ENCODE results near the gene B9D2. TPM values are rescaled to one million over a fixed set of nuclear protein-coding genes. Genes with fewer than 3 reads are reported as not detected.
A peak's percentile ranks its signal among the peaks of the same experiment; 100 is the strongest.

The B9D2 gene
- total RNA-seq, 6 experiments from 2014 or later = 4.9 to 6.8 (median 6.3) TPM

DNA sequence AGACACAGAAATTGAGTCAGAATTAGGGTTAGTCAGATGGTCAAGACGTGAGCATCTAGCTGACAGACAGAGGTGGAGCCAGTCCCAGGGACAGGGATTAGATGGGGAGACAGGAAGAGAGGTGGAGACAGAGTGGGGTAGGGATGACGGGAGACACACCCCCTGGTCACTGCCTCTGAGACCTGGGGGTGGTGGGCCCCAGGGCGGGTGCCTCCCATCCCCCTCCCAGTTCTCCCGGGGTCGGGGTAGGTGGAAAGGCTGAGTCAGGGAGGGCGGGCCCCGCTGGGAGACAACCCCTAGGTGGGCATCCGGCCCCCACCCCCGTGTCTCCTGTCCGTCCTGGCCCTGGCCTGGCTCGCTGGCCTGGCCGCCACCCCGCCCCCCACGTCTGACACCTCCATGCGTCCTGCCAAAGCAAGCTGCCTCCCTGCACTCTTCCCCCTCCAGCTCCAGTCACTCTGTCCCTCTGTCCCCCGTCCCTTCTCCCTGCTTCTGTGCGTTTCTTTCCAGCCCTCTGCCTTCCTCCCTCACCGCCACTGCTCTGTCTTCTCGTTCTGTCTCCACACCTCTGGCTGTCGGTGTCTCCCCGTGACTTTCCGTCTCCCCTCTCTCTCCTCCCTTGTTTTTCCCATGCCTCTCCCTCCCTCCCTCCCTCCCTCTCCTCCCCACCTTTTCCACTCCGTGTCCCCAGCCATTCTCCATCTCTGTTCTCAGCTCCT, 38.9 kb downstream of the B9D2 start:
- DNase-seq = peak; percentile 82
- no peaks in the 10 kb centered on the region for H3K9me3 Mint-ChIP-seq
- H3K4me1 Mint-ChIP-seq (ENCODE audit: low read depth) = peaks cover 81% of the 10 kb centered on the region
- peaks cover 21% of the 10 kb centered on the region for H3K36me3 Mint-ChIP-seq (ENCODE audit: low read depth)
- H3K27me3 Mint-ChIP-seq (ENCODE audit: insufficient read depth) = peaks cover 10% of the 10 kb centered on the region
- peak overlapping the region; percentile 80 for H3K4me3 Mint-ChIP-seq
- peak overlapping the region; percentile 98 for H3K27ac Mint-ChIP-seq
- TF ChIP-seq, protein P1, sequence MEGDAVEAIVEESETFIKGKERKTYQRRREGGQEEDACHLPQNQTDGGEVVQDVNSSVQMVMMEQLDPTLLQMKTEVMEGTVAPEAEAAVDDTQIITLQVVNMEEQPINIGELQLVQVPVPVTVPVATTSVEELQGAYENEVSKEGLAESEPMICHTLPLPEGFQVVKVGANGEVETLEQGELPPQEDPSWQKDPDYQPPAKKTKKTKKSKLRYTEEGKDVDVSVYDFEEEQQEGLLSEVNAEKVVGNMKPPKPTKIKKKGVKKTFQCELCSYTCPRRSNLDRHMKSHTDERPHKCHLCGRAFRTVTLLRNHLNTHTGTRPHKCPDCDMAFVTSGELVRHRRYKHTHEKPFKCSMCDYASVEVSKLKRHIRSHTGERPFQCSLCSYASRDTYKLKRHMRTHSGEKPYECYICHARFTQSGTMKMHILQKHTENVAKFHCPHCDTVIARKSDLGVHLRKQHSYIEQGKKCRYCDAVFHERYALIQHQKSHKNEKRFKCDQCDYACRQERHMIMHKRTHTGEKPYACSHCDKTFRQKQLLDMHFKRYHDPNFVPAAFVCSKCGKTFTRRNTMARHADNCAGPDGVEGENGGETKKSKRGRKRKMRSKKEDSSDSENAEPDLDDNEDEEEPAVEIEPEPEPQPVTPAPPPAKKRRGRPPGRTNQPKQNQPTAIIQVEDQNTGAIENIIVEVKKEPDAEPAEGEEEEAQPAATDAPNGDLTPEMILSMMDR (IDR thresholded peaks at IDR 0.05) = no peak

DNA sequence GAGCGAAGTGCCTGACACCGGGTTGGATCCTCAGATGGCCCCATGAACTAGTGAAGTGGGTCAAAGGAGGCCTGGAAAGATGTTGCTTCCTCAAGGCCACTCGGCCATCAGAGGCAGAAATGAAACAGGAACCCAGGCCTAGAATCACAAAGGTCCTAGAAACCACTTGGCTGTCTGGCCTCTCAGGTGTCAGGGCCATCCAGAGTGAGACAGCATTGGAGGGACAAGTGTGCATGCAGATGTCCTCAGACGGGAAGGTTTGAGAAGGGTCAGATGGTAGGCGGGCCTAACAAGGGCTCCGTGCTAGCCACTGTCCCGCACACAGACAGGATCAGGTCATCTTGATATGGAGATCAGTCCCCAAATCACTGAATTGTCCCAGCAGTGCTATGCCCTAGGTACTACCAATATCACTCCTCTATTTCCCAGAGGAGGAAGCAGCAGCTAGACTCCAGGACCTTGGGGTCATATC, 39.7 kb downstream of the B9D2 start:
- TF ChIP-seq, protein P1 (IDR thresholded peaks at IDR 0.05) = no peak
- Mint-ChIP-seq H3K27ac (peak overlapping the region; percentile 98), H3K4me3 (peak overlapping the region; percentile 76), H3K4me1 (ENCODE audit: low read depth) (peaks cover 81% of the 10 kb centered on the region), H3K9me3 (no peaks in the 10 kb centered on the region), H3K36me3 (ENCODE audit: low read depth) (peaks cover 25% of the 10 kb centered on the region), H3K27me3 (ENCODE audit: insufficient read depth) (peaks cover 10% of the 10 kb centered on the region)
- no peak for DNase-seq

DNA sequence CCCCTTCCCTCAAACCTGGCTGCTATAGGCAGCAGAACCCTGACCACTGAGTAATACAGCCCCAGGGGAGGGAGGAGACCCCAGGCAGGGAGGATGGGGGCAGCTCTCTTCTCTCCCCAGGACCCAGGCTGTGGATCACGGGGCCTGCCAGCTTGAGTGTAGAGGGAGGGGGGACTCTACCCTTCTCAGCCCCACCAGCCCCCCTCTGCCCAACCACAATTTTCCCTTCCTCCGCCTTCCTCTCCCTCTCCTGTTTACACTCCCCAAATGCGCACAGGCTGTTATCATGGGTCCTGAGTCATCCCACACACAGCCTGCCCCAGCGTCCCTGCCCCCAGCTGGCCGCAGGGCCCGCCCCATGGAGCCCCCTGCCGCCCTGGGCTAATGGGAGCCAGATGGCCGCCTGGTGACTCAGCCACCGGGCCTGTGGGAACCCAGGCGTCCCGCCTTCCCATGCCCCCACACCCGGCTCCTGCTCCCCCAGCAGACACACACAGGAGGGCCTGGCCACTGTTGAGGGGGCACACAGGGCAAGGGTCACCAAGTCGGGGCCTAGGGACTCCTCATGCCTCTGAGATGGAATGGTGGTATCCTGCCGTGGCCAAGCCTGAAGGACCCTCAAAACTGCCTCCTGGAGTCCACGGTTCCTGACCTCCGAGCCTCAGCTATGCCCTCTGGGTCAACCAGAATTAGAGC, 40.4 kb downstream of the B9D2 start:
- Mint-ChIP-seq H3K4me1 (ENCODE audit: low read depth) (peaks cover 74% of the 10 kb centered on the region), H3K36me3 (ENCODE audit: low read depth) (peaks cover 32% of the 10 kb centered on the region), H3K4me3 (peak overlapping the region; percentile 76), H3K27me3 (ENCODE audit: insufficient read depth) (peaks cover 10% of the 10 kb centered on the region), H3K9me3 (no peaks in the 10 kb centered on the region), H3K27ac (peak overlapping the region; percentile 98)
- TF ChIP-seq, protein P1 (IDR thresholded peaks at IDR 0.05) = no peak
- peak; percentile 86 for DNase-seq

DNA sequence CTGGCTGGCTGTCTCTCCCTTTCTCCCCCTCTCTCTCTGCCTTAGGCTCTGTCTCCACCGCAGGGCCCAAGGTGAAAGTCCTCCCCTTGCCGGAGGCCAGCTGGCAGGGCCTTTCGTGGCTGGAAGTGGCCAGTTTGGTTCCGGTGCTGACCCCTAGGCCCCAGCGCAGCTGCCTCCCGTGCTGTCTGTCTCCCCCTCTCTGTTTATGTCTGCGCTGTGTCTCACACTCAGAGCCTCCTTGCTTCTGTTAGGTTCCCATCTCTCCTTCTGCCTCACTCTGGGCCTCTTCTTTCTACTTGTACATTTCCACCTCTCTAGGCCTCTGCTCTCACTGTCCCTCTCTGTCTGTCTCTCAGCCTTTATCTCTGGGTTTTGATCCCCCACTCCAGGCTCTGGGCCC, 40.9 kb downstream of the B9D2 start:
- H3K4me3 Mint-ChIP-seq = peak overlapping the region; percentile 76
- H3K27me3 Mint-ChIP-seq (ENCODE audit: insufficient read depth) = peaks cover 10% of the 10 kb centered on the region
- H3K4me1 Mint-ChIP-seq (ENCODE audit: low read depth) = peaks cover 69% of the 10 kb centered on the region
- TF ChIP-seq, protein P1 (IDR thresholded peaks at IDR 0.05) = no peak
- H3K27ac Mint-ChIP-seq = peak overlapping the region; percentile 98
- no peaks in the 10 kb centered on the region for H3K9me3 Mint-ChIP-seq
- peaks cover 32% of the 10 kb centered on the region for H3K36me3 Mint-ChIP-seq (ENCODE audit: low read depth)
- DNase-seq = peak; percentile 52

DNA sequence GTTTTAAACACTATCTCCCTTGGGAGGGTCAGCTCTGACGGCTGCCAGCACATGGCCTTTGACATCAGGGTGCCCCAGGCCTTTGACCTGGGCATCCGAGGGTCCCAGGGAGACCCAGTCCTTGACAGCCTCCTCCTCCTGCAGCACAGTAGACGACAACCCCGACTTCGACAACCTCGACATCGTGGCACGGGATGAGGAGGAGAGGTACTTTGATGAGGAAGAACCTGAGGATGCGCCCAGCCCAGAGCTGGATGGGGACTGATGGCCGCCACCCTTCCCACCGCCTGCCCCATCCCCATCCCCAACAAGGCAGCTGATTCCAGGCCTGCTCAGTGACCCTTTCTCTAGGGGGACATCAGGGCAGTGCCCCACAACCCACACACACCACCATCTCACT, 41.5 kb downstream of the B9D2 start:
- no peaks in the 10 kb centered on the region for H3K9me3 Mint-ChIP-seq
- peaks cover 66% of the 10 kb centered on the region for H3K4me1 Mint-ChIP-seq (ENCODE audit: low read depth)
- TF ChIP-seq, protein P1 (IDR thresholded peaks at IDR 0.05) = no peak
- peaks cover 35% of the 10 kb centered on the region for H3K36me3 Mint-ChIP-seq (ENCODE audit: low read depth)
- H3K4me3 Mint-ChIP-seq = peak overlapping the region; percentile 76
- peaks cover 11% of the 10 kb centered on the region for H3K27me3 Mint-ChIP-seq (ENCODE audit: insufficient read depth)
- DNase-seq = no peak
- peak overlapping the region; percentile 98 for H3K27ac Mint-ChIP-seq

Data from HFFc6 (cell line).